HepG2 (cell line): ENCODE results near the gene SPOCD1. TPM values are rescaled to one million over a fixed set of nuclear protein-coding genes. Genes with fewer than 3 reads are reported as not detected.
A peak's percentile ranks its signal among the peaks of the same experiment; 100 is the strongest.

ENCODE experiments used
- ARNT2 ChIP-seq: sonication (generic); formaldehyde crosslinking; IDR thresholded peaks from 2 replicates; pipeline ENCODE4 v1.8.0; 2022; ENCODE audit warnings: mild to moderate bottlenecking, low read depth, missing genetic modification reagents, moderate library complexity
- ATF1 ChIP-seq: IDR thresholded peaks from 2 replicates; pipeline ENCODE4 v1.6.1; 2016; ENCODE audit warnings: mild to moderate bottlenecking, control low read depth
- CEBPG ChIP-seq: IDR thresholded peaks from 2 replicates; pipeline ENCODE4 v1.6.1; 2016
- ETV5 ChIP-seq: IDR thresholded peaks from 2 replicates; pipeline ENCODE4 v1.6.1; 2018; ENCODE audit warnings: missing biosample characterization, missing genetic modification reagents, inconsistent platforms, borderline replicate concordance
- KDM5A ChIP-seq: fragments of 200-600 bp; sonication (generic); IDR thresholded peaks from 2 replicates; pipeline ENCODE4 v1.7.0; 2018; ENCODE audit warnings: antibody characterized with exemption, mild to moderate bottlenecking, low read length, borderline replicate concordance
- MTF1 ChIP-seq: sonication (generic); formaldehyde crosslinking; IDR thresholded peaks from 2 replicates; pipeline ENCODE4 v1.5.0; 2020; ENCODE audit warnings: missing genetic modification reagents
- NKX3-1 ChIP-seq: sonication (generic); formaldehyde crosslinking; IDR thresholded peaks from 2 replicates; pipeline ENCODE4 v1.5.0; 2020; ENCODE audit warnings: missing genetic modification reagents
- POLR2AphosphoS5 ChIP-seq: IDR thresholded peaks from 2 replicates; pipeline ENCODE4 v1.6.1; 2012; ENCODE audit warnings: low read depth, low read length
- RBAK ChIP-seq: sonication (generic); formaldehyde crosslinking; IDR thresholded peaks from 2 replicates; pipeline ENCODE4 v1.5.1; 2020; ENCODE audit warnings: mild to moderate bottlenecking, missing genetic modification reagents
- RELA ChIP-seq: sonication (generic); formaldehyde crosslinking; IDR thresholded peaks from 2 replicates; pipeline ENCODE4 v1.4.0; 2020; ENCODE audit warnings: missing genetic modification reagents
- RFX1 ChIP-seq: fragments of 450-650 bp; IDR thresholded peaks from 2 replicates; pipeline ENCODE4 v1.6.1; 2017
- SIN3A ChIP-seq: IDR thresholded peaks from 2 replicates; pipeline ENCODE4 v1.6.1; 2011; ENCODE audit warnings: low read depth, mild to moderate bottlenecking, control low read depth, low read length, borderline replicate concordance
- STAT5B ChIP-seq: sonication (generic); formaldehyde crosslinking; IDR thresholded peaks from 2 replicates; pipeline ENCODE4 v1.4.0; 2020; ENCODE audit warnings: missing genetic modification reagents
- ZBTB20 ChIP-seq: sonication (generic); formaldehyde crosslinking; IDR thresholded peaks from 2 replicates; pipeline ENCODE4 v1.8.1; 2023; ENCODE audit warnings: missing genetic modification reagents, low read depth, mild to moderate bottlenecking, borderline replicate concordance
- ZNF275 ChIP-seq: sonication (generic); formaldehyde crosslinking; IDR thresholded peaks from 2 replicates; pipeline ENCODE4 v1.8.0; 2022; ENCODE audit warnings: missing genetic modification reagents, mild to moderate bottlenecking, inconsistent platforms, borderline replicate concordance
- ZNF614 ChIP-seq: IDR thresholded peaks from 2 replicates; pipeline ENCODE4 v1.6.1; 2018; ENCODE audit warnings: missing biosample characterization, missing genetic modification reagents, inconsistent platforms, borderline replicate concordance
- ZNF709 ChIP-seq: sonication (generic); formaldehyde crosslinking; IDR thresholded peaks from 2 replicates; pipeline ENCODE4 v1.5.0; 2020; ENCODE audit warnings: mild to moderate bottlenecking, missing genetic modification reagents
- polyA plus RNA-seq, 8 experiments: library from polyadenylated mRNA; depleted of rRNA in 3 of 8; stranded (reverse) in 7 of 8; unstranded in 1 of 8; fragments of >200 nt; fragmentation: Illumina TruSeq in 4 of 8; extraction: Trizol in 4 of 8; gene quantifications; 2 replicates each; pipeline versions ENCODE4 v1.2.1 to v1.2.3, GENCODE V29; 2011 to 2016; ENCODE audit warnings: low read depth in 4 of 8, missing spikeins in 1 of 8, mixed read lengths in 1 of 8; ENCODE audit not compliant: insufficient read depth in 1 of 8
- total RNA-seq, 5 experiments: library from RNA; depleted of rRNA; stranded (reverse); fragments of >200 nt; fragmentation: Illumina TruSeq; extraction: Trizol; gene quantifications; 2 replicates each; pipeline ENCODE4 v1.2.3, GENCODE V29; 2016; ENCODE audit warnings: low read depth in 1 of 5
- TF ChIP-seq, protein P1 (sequence below): sonication (generic); formaldehyde crosslinking; IDR thresholded peaks from 2 replicates; pipeline ENCODE4 v1.5.0; 2020; ENCODE audit warnings: mild to moderate bottlenecking, missing genetic modification reagents, moderate library complexity
- TF ChIP-seq, protein P2 (sequence below): sonication (generic); formaldehyde crosslinking; IDR thresholded peaks from 2 replicates; pipeline ENCODE4 v1.5.1; 2020; ENCODE audit warnings: missing genetic modification reagents, mild to moderate bottlenecking, borderline replicate concordance
- TF ChIP-seq, protein P3 (sequence below): IDR thresholded peaks from 2 replicates; pipeline ENCODE4 v1.6.1; 2018; ENCODE audit warnings: missing genetic modification reagents, mild to moderate bottlenecking, missing compliant biosample characterization

Gene SPOCD1
- total and polyA plus RNA-seq, 2 of the 13 experiments (the other 11 are each of a cell fraction or from before 2014, with no cell fraction given), result 0.24 to 0.29 TPM

- TF ChIP-seq, protein P1, sequence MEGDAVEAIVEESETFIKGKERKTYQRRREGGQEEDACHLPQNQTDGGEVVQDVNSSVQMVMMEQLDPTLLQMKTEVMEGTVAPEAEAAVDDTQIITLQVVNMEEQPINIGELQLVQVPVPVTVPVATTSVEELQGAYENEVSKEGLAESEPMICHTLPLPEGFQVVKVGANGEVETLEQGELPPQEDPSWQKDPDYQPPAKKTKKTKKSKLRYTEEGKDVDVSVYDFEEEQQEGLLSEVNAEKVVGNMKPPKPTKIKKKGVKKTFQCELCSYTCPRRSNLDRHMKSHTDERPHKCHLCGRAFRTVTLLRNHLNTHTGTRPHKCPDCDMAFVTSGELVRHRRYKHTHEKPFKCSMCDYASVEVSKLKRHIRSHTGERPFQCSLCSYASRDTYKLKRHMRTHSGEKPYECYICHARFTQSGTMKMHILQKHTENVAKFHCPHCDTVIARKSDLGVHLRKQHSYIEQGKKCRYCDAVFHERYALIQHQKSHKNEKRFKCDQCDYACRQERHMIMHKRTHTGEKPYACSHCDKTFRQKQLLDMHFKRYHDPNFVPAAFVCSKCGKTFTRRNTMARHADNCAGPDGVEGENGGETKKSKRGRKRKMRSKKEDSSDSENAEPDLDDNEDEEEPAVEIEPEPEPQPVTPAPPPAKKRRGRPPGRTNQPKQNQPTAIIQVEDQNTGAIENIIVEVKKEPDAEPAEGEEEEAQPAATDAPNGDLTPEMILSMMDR (CRISPR knock-in tag), result peak; percentile 97
- TF ChIP-seq ZNF614 (CRISPR knock-in tag), result 0 out of 2 replicates have a peak, but pooled peaks have one; percentile 28
- TF ChIP-seq RBAK (CRISPR knock-in tag), result no peak
- TF ChIP-seq STAT5B (CRISPR knock-in tag), result no peak
- no peak for TF ChIP-seq ZBTB20
- no peak for TF ChIP-seq KDM5A
- TF ChIP-seq POLR2AphosphoS5, result no peak
- no peak for TF ChIP-seq CEBPG (CRISPR knock-in tag)
- TF ChIP-seq NKX3-1, result no peak
- no peak for TF ChIP-seq ZNF275
- TF ChIP-seq, protein P2, sequence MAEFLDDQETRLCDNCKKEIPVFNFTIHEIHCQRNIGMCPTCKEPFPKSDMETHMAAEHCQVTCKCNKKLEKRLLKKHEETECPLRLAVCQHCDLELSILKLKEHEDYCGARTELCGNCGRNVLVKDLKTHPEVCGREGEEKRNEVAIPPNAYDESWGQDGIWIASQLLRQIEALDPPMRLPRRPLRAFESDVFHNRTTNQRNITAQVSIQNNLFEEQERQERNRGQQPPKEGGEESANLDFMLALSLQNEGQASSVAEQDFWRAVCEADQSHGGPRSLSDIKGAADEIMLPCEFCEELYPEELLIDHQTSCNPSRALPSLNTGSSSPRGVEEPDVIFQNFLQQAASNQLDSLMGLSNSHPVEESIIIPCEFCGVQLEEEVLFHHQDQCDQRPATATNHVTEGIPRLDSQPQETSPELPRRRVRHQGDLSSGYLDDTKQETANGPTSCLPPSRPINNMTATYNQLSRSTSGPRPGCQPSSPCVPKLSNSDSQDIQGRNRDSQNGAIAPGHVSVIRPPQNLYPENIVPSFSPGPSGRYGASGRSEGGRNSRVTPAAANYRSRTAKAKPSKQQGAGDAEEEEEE (CRISPR knock-in tag), result no peak
- no peak for TF ChIP-seq MTF1 (CRISPR knock-in tag)
- TF ChIP-seq RFX1, result no peak
- TF ChIP-seq ETV5 (CRISPR knock-in tag), result no peak
- TF ChIP-seq SIN3A, result no peak
- no peak for TF ChIP-seq ZNF709 (CRISPR knock-in tag)
- TF ChIP-seq RELA, result no peak
- TF ChIP-seq, protein P3, sequence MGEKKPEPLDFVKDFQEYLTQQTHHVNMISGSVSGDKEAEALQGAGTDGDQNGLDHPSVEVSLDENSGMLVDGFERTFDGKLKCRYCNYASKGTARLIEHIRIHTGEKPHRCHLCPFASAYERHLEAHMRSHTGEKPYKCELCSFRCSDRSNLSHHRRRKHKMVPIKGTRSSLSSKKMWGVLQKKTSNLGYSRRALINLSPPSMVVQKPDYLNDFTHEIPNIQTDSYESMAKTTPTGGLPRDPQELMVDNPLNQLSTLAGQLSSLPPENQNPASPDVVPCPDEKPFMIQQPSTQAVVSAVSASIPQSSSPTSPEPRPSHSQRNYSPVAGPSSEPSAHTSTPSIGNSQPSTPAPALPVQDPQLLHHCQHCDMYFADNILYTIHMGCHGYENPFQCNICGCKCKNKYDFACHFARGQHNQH (CRISPR knock-in tag), result no peak
- no peak for TF ChIP-seq ATF1 (CRISPR knock-in tag)
- TF ChIP-seq ARNT2, result 0 out of 2 replicates have a peak, but pooled peaks have one; percentile 25
These were observed 26.4 kb downstream of the SPOCD1 start (continued) for GRCh38 chr1:31789259-31790065.
